CD4-positive, alpha-beta T cell treated with Interleukin-17A for 1 hour (primary cell): Measurements from ENCODE around the gene ATF7IP2.
"Not testable (repeated sequence)": the region's sequence is repeated elsewhere in the genome, so short reads cannot be mapped to it uniquely, and the experiment has no call there.

Experiments
- DNase-seq: peaks from one replicate; pipeline ENCODE4 v3.0.0-alpha.2; 2020

ATF7IP2 gene

GRCh38 chr16:10385725-10386516 lies at the start of gene ATF7IP2:
Gene ATF7IP2 (plus strand): TSS chr16:10386061. CDS start chr16:10430621, 44,560 bp downstream.
- DNase-seq: peak; percentile 92

- no peak for DNase-seq
These were observed 47.4 kb upstream of the ATF7IP2 start for GRCh38 chr16:10338426-10338825.

GRCh38 chr16:10339777-10340732 lies 45.8 kb upstream of the ATF7IP2 start:
- no peak for DNase-seq

- no peak for DNase-seq
These were observed 42.6 kb upstream of the ATF7IP2 start for GRCh38 chr16:10343124-10343760.

- not testable (repeated sequence) for DNase-seq
These were observed 41.2 kb upstream of the ATF7IP2 start for GRCh38 chr16:10344699-10345098.

GRCh38 chr16:10345629-10346028 lies 40.2 kb upstream of the ATF7IP2 start:
- DNase-seq: no peak

- no peak for DNase-seq
These were observed 36.0 kb upstream of the ATF7IP2 start for GRCh38 chr16:10349851-10350250.

- DNase-seq: no peak
These were observed 33.6 kb upstream of the ATF7IP2 start for GRCh38 chr16:10352262-10352661.

GRCh38 chr16:10355589-10355988 lies 30.3 kb upstream of the ATF7IP2 start:
- DNase-seq: no peak

GRCh38 chr16:10356870-10357842 lies 28.7 kb upstream of the ATF7IP2 start:
- DNase-seq: no peak

GRCh38 chr16:10361747-10362076 lies 24.1 kb upstream of the ATF7IP2 start:
- DNase-seq: not testable (repeated sequence)

GRCh38 chr16:10362077-10362863 lies 23.6 kb upstream of the ATF7IP2 start:
- peak; percentile 12 for DNase-seq

- DNase-seq: not testable (repeated sequence)
These were observed 23.0 kb upstream of the ATF7IP2 start for GRCh38 chr16:10362864-10363197.

GRCh38 chr16:10366619-10367018 lies 19.2 kb upstream of the ATF7IP2 start:
- DNase-seq: not testable (repeated sequence)

GRCh38 chr16:10367616-10368188 lies 18.2 kb upstream of the ATF7IP2 start:
- DNase-seq: no peak

- DNase-seq: no peak
These were observed 16.8 kb upstream of the ATF7IP2 start for GRCh38 chr16:10368969-10369551.

- DNase-seq: no peak
These were observed 15.7 kb upstream of the ATF7IP2 start for GRCh38 chr16:10370096-10370726.

- no peak for DNase-seq
These were observed 14.3 kb upstream of the ATF7IP2 start for GRCh38 chr16:10371592-10371991.

GRCh38 chr16:10373556-10373955 lies 12.3 kb upstream of the ATF7IP2 start:
- DNase-seq: no peak

- DNase-seq: no peak
These were observed 9.6 kb upstream of the ATF7IP2 start for GRCh38 chr16:10376229-10376628.
